Measurements from ENCODE around the gene CABP5. TPM values are rescaled to one million over a fixed set of nuclear protein-coding genes. Genes with fewer than 3 reads are reported as not detected.
"Not testable (repeated sequence)": the region's sequence is repeated elsewhere in the genome, so short reads cannot be mapped to it uniquely, and the experiment has no call there.

Gene CABP5
- not detected in 2 replicates for total RNA-seq

GRCh38 chr19:48043675-48044258, at the start of gene CABP5:
Gene CABP5, minus strand, starts transcription at chr19:48044079. Its CDS starts 157 bp downstream, at chr19:48043922.
- no peak for DNase-seq (ENCODE audit: low read depth, low spot score)

GRCh38 chr19:48091111-48091718, 47.3 kb upstream of the CABP5 start:
- DNase-seq (ENCODE audit: low read depth, low spot score) = not testable (repeated sequence)

- no peak for DNase-seq (ENCODE audit: low read depth, low spot score)
Measured at GRCh38 chr19:48090281-48090802, 46.5 kb upstream of the CABP5 start.

GRCh38 chr19:48088991-48089390, 45.1 kb upstream of the CABP5 start:
- DNase-seq (ENCODE audit: low read depth, low spot score) = not testable (repeated sequence)

- no peak for DNase-seq (ENCODE audit: low read depth, low spot score)
Measured at GRCh38 chr19:48085904-48086864, 42.3 kb upstream of the CABP5 start.

- no peak for DNase-seq (ENCODE audit: low read depth, low spot score)
Measured at GRCh38 chr19:48085076-48085475, 41.2 kb upstream of the CABP5 start.

- DNase-seq (ENCODE audit: low read depth, low spot score) = no peak
Measured at GRCh38 chr19:48081106-48081505, 37.2 kb upstream of the CABP5 start.

GRCh38 chr19:48070177-48070769, 26.4 kb upstream of the CABP5 start:
- DNase-seq (ENCODE audit: low read depth, low spot score) = not testable (repeated sequence)

- DNase-seq (ENCODE audit: low read depth, low spot score) = no peak
Measured at GRCh38 chr19:48069435-48069834, 25.6 kb upstream of the CABP5 start.

- DNase-seq (ENCODE audit: low read depth, low spot score) = no peak
Measured at GRCh38 chr19:48064509-48064908, 20.6 kb upstream of the CABP5 start.

- no peak for DNase-seq (ENCODE audit: low read depth, low spot score)
Measured at GRCh38 chr19:48061401-48062344, 17.8 kb upstream of the CABP5 start.

GRCh38 chr19:48060381-48060780, 16.5 kb upstream of the CABP5 start:
- no peak for DNase-seq (ENCODE audit: low read depth, low spot score)

- no peak for DNase-seq (ENCODE audit: low read depth, low spot score)
Measured at GRCh38 chr19:48059331-48059730, 15.5 kb upstream of the CABP5 start.

GRCh38 chr19:48053856-48054255, 10.0 kb upstream of the CABP5 start:
- DNase-seq (ENCODE audit: low read depth, low spot score) = no peak

- DNase-seq (ENCODE audit: low read depth, low spot score) = no peak
Measured at GRCh38 chr19:48053076-48053475, 9.2 kb upstream of the CABP5 start.

GRCh38 chr19:48051335-48052033, 7.6 kb upstream of the CABP5 start:
- DNase-seq (ENCODE audit: low read depth, low spot score) = no peak

GRCh38 chr19:48044561-48044960, 682 bp upstream of the CABP5 start:
- no peak for DNase-seq (ENCODE audit: low read depth, low spot score)

GRCh38 chr19:48041877-48042580, 1.9 kb downstream of the CABP5 start:
- DNase-seq (ENCODE audit: low read depth, low spot score) = no peak

- no peak for DNase-seq (ENCODE audit: low read depth, low spot score)
Measured at GRCh38 chr19:48036765-48037164, 7.1 kb downstream of the CABP5 start.
